Measurements from ENCODE around the gene TULP4. TPM values are rescaled to one million over a fixed set of nuclear protein-coding genes. Genes with fewer than 3 reads are reported as not detected.

TULP4 gene, protein sequence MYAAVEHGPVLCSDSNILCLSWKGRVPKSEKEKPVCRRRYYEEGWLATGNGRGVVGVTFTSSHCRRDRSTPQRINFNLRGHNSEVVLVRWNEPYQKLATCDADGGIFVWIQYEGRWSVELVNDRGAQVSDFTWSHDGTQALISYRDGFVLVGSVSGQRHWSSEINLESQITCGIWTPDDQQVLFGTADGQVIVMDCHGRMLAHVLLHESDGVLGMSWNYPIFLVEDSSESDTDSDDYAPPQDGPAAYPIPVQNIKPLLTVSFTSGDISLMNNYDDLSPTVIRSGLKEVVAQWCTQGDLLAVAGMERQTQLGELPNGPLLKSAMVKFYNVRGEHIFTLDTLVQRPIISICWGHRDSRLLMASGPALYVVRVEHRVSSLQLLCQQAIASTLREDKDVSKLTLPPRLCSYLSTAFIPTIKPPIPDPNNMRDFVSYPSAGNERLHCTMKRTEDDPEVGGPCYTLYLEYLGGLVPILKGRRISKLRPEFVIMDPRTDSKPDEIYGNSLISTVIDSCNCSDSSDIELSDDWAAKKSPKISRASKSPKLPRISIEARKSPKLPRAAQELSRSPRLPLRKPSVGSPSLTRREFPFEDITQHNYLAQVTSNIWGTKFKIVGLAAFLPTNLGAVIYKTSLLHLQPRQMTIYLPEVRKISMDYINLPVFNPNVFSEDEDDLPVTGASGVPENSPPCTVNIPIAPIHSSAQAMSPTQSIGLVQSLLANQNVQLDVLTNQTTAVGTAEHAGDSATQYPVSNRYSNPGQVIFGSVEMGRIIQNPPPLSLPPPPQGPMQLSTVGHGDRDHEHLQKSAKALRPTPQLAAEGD (N-terminal part only)
- total RNA-seq (2022; extraction: Qiagen RNA extraction; ENCODE audit: low read depth): 3.7 to 7.3 TPM (median 6.2 TPM) in 5 replicates

DNA sequence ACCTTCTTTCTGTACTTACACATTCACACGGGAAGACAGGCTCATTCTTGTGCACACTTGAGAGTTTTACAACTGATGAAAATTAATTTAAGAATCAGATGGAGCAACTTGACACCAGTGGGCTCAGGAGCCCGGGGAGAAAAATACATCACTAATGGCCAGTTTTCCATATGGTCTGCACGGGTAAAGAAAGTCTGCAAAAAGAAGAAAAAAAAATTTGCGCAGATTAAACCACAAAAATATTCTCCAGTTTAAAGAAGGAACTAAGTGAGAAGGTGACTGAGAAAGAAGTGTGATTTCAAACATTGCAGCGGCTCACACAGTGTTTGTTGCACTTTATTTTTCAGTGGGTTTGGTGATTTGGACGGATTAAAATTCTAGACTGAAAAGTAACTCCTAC, at the start of gene TULP4:
Gene TULP4 (plus strand): TSS at position 301 of the 400 bp plus-strand sequence. CDS start 1,552 bp downstream, outside the sequence.

DNA sequence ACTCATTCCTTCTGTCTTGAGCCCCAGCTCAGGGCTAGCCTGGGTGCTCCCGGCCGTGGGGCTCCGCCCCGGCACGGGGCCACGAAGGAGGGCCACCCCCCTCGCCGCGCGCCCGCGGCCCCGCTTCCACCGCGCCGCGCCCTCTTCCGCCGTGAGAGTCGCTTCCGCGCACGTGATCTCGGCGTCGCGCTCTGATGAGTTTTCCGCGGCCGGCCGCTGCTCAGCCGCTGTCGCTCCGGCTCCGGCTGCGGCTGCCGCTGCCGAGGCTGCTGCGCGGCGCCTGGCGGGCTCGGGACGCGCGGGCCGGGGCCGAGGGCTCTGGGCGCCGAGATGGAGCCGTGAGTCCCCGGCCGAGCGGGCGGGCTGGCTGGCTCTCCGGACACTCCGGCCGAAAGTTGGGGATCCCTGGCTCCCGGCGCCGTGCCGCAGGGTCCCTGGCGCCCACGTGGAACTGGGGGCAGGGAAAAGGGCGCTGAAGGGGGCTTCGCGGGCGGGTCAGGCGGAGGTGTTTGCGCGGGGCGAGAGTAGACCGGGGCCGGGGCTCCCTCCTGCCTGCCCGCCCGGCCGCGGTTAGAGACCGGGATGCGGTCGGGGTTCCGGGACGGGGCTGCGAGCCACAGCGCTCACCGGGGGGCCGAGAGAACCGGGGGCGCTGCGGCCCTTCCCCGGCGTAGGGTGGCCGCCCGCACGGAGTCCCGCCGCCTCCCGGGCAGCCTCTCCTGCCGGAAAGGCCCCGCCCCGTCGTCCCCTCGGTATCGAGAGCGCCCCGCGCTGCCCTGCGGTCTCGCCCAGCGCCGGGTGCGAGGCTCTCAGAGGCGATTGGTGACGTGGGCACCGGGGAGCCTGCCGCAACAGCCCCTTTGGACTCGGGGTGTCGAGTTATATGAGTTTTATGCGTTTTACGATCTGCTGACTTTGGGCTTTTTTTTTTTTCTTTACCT, 247.9 kb downstream of the TULP4 start, which contains the start of gene TMEM181:
Gene TMEM181 (plus strand): TSS at position 197 of the 941 bp plus-strand sequence. CDS start 134 bp downstream, at position 331.

Other genes with a start within 250 kb of the TULP4 start
- 2.7 to 4.0 TPM (median 3.2 TPM) in 5 replicates for gene SERAC1, start 144.2 kb upstream of the TULP4 start, total RNA-seq (2022; extraction: Qiagen RNA extraction; ENCODE audit: low read depth)
- 9.4 to 18.1 TPM (median 15.8 TPM) in 5 replicates for gene GTF2H5, start 144.1 kb upstream of the TULP4 start, total RNA-seq (2022; extraction: Qiagen RNA extraction; ENCODE audit: low read depth)
- gene TMEM181, start 247.6 kb downstream of the TULP4 start, total RNA-seq (2022; extraction: Qiagen RNA extraction; ENCODE audit: low read depth): 8.8 to 14.7 TPM (median 13.7 TPM) in 5 replicates